ENCODE measurements around the gene GPBAR1. TPM values are rescaled to one million over a fixed set of nuclear protein-coding genes. Genes with fewer than 3 reads are reported as not detected.

The GPBAR1 gene
- total and polyA plus RNA-seq, 9 of the 15 experiments (the other 6 are each of a cell fraction or from before 2014, with no cell fraction given) = not detected

DNA sequence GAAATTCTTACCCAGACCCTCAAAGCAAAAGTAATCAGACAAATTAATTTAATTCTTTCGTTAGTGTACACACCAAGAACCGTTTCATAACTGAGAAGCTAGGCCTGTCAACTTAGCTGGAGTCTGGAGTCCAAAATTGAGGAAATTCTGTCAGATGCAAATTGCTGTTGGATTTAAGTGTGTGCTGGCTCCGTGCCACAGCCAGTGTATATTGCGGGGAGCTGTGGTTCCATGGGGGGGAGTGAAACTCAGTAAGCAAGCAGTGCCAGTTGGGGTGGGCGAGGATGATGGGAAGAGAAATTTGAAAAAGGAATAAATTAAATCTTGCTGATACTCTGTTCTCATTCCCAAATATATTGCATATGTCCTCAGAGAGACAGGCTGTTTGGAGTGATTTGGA lies 39.8 kb upstream of the GPBAR1 start:
- H3K9ac ChIP-seq (ENCODE audit: insufficient read depth in 1 of 2, low read depth in 2 of 2, low read length in 2 of 2) = no peak overlapping the region
- ChIA-PET POLR2A (interaction anchor here (0.5 kb wide), 1 partner anchor 11 kb away, joined by 3 read pairs; no protein-coding TSS in a partner anchor), CTCF (ENCODE audit: low intra/inter-chr PET ratio) (no interaction called here)
- ATAC-seq (no peak), DNase-seq (ENCODE audit: extremely low read depth in 1 of 4, low spot score in 3 of 4) (no peak), FAIRE-seq (no peak)
- no peaks in the 10 kb centered on the region for H3K9me1 ChIP-seq (ENCODE audit: control insufficient read depth, insufficient read depth, low read length)
- WGBS (ENCODE audit: insufficient coverage, low coverage, missing lambda C conversion rate) = 82% methylated on average over 5 of the region's 5 CpGs
- intact Hi-C loops (cut with micrococcal nuclease) (no loop called here), in situ Hi-C loops (cut with MboI) (no loop called here)
- H3K9me3 ChIP-seq (replicated peaks; ENCODE audit: control insufficient read depth, insufficient read depth, low read depth, low read length) = no peaks in the 10 kb centered on the region
- BruUV-seq (replicated peaks) = no TSS peak
- peaks cover 13% of the 10 kb centered on the region; the same call in 1 of the 2 replicates for H4K20me1 ChIP-seq (replicated peaks; ENCODE audit: control insufficient read depth, insufficient read depth, low read length)
- H3K27ac ChIP-seq (ENCODE audit: extremely low read depth, low read depth, low read length) = no peak overlapping the region
- H3K36me3 ChIP-seq (ENCODE audit: control insufficient read depth, insufficient read depth, low read length) = peaks cover 42% of the 10 kb centered on the region; the same call in 2 of the 3 replicates
- H2AFZ ChIP-seq (ENCODE audit: low read depth, low read length) = no peak overlapping the region
- TF ChIP-seq GATAD2B (IDR thresholded peaks at IDR 0.05; ENCODE audit: borderline replicate concordance) (no peak), POLR2AphosphoS2 (IDR thresholded peaks at IDR 0.05; ENCODE audit: low read length) (no peak), NFXL1 (CRISPR knock-in tag; IDR thresholded peaks at IDR 0.05) (no peak)
- H3K4me1 ChIP-seq (replicated peaks in 1 of 2; ENCODE audit: control insufficient read depth in 2 of 2, insufficient read depth in 2 of 2, low read length in 2 of 2) = peaks cover 15 to 18% of the 10 kb centered on the region in 2 experiments
- no peaks in the 10 kb centered on the region for H3K27me3 ChIP-seq (ENCODE audit: control insufficient read depth in 2 of 2, insufficient read depth in 2 of 2, low read length in 2 of 2)
- H3K79me2 ChIP-seq (ENCODE audit: control insufficient read depth, insufficient read depth, low read length) = peaks cover 62% of the 10 kb centered on the region
- no peak overlapping the region for H3K4me3 ChIP-seq
- H3K4me2 ChIP-seq (ENCODE audit: insufficient read depth, low read length) = no peak overlapping the region

DNA sequence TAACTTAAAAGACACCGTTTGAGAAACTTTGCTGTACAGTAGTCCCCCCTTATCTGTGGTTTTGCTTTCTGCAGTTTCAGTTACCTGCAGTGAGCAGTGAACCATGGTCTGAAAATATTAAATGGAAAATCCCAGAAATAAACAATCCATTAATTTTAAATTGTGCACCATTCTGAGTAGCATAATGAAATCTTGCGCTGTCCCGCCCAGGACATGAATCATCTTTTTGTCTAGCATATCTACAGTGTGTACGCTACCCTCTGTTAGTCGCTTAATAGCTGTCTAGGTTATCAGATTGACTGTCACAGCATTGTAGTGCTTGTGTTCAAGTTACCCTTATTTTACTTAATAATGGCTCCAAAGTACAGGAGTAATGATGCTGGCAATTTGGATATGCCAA lies 37.8 kb upstream of the GPBAR1 start:
- ATAC-seq = peak; percentile 76
- intact Hi-C loops (cut with micrococcal nuclease) (no loop called here), in situ Hi-C loops (cut with MboI) (no loop called here)
- FAIRE-seq = no peak
- H3K36me3 ChIP-seq (ENCODE audit: control insufficient read depth, insufficient read depth, low read length) = peaks cover 51% of the 10 kb centered on the region; the same call in 2 of the 3 replicates
- 29% methylated on average over 5 of the region's 5 CpGs for WGBS (ENCODE audit: insufficient coverage, low coverage, missing lambda C conversion rate)
- peaks cover 0 to 15% of the 10 kb centered on the region in 2 experiments; a peak in 4 of 5 replicates for H3K4me1 ChIP-seq (replicated peaks in 1 of 2; ENCODE audit: control insufficient read depth in 2 of 2, insufficient read depth in 2 of 2, low read length in 2 of 2)
- no peak overlapping the region for H3K9ac ChIP-seq (ENCODE audit: insufficient read depth in 1 of 2, low read depth in 2 of 2, low read length in 2 of 2)
- H3K4me3 ChIP-seq = no peak overlapping the region
- peaks cover 50% of the 10 kb centered on the region for H3K79me2 ChIP-seq (ENCODE audit: control insufficient read depth, insufficient read depth, low read length)
- H3K27me3 ChIP-seq (ENCODE audit: control insufficient read depth in 2 of 2, insufficient read depth in 2 of 2, low read length in 2 of 2) = no peaks in the 10 kb centered on the region
- BruUV-seq (replicated peaks) = no TSS peak
- H4K20me1 ChIP-seq (replicated peaks; ENCODE audit: control insufficient read depth, insufficient read depth, low read length) = peaks cover 9% of the 10 kb centered on the region; the same call in 1 of the 2 replicates
- ChIA-PET CTCF (ENCODE audit: low intra/inter-chr PET ratio) (no interaction called here), POLR2A (no interaction called here)
- H3K27ac ChIP-seq (ENCODE audit: extremely low read depth, low read depth, low read length) = no peak overlapping the region; the same call in 2 of the 3 replicates
- no peaks in the 10 kb centered on the region for H3K9me1 ChIP-seq (ENCODE audit: control insufficient read depth, insufficient read depth, low read length)
- DNase-seq (ENCODE audit: extremely low read depth in 1 of 4, low spot score in 3 of 4) = peak in 1 of 4 experiments; percentile 6
- H3K4me2 ChIP-seq (ENCODE audit: insufficient read depth, low read length) = no peak overlapping the region
- no peak overlapping the region for H2AFZ ChIP-seq (ENCODE audit: low read depth, low read length)
- H3K9me3 ChIP-seq (replicated peaks; ENCODE audit: control insufficient read depth, insufficient read depth, low read depth, low read length) = no peaks in the 10 kb centered on the region
- TF ChIP-seq MEIS2 (IDR thresholded peaks at IDR 0.05; ENCODE audit: partially characterized antibody) (peak; percentile 79), ZNF583 (CRISPR knock-in tag; IDR thresholded peaks at IDR 0.05) (peak; percentile 98), POLR2G (IDR thresholded peaks at IDR 0.05; ENCODE audit: low read depth, low read length) (no peak), ZNF445 (CRISPR knock-in tag; IDR thresholded peaks at IDR 0.05; ENCODE audit: low read depth) (no peak), PRPF4 (IDR thresholded peaks at IDR 0.05; ENCODE audit: insufficient read depth, low read depth, low read length, poor library complexity, severe bottlenecking) (no peak)
- TF ChIP-seq, protein P1, sequence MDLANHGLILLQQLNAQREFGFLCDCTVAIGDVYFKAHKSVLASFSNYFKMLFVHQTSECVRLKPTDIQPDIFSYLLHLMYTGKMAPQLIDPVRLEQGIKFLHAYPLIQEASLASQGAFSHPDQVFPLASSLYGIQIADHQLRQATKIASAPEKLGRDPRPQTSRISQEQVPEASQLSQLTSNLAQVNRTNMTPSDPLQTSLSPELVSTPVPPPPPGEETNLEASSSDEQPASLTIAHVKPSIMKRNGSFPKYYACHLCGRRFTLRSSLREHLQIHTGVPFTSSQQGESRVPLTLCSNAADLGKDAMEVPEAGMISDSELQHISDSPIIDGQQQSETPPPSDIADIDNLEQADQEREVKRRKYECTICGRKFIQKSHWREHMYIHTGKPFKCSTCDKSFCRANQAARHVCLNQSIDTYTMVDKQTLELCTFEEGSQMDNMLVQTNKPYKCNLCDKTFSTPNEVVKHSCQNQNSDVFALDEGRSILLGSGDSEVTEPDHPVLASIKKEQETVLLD (IDR thresholded peaks at IDR 0.05) = no peak
- TF ChIP-seq, protein P2, sequence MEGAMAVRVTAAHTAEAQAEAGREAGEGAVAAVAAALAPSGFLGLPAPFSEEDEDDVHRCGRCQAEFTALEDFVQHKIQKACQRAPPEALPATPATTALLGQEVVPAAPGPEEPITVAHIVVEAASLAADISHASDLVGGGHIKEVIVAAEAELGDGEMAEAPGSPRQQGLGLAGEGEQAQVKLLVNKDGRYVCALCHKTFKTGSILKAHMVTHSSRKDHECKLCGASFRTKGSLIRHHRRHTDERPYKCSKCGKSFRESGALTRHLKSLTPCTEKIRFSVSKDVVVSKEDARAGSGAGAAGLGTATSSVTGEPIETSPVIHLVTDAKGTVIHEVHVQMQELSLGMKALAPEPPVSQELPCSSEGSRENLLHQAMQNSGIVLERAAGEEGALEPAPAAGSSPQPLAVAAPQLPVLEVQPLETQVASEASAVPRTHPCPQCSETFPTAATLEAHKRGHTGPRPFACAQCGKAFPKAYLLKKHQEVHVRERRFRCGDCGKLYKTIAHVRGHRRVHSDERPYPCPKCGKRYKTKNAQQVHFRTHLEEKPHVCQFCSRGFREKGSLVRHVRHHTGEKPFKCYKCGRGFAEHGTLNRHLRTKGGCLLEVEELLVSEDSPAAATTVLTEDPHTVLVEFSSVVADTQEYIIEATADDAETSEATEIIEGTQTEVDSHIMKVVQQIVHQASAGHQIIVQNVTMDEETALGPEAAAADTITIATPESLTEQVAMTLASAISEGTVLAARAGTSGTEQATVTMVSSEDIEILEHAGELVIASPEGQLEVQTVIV (CRISPR knock-in tag; IDR thresholded peaks at IDR 0.05; ENCODE audit: borderline replicate concordance) = no peak
- TF ChIP-seq, protein P3, sequence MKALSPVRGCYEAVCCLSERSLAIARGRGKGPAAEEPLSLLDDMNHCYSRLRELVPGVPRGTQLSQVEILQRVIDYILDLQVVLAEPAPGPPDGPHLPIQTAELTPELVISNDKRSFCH (CRISPR knock-in tag; IDR thresholded peaks at IDR 0.05) = no peak
- TF ChIP-seq, protein P3 (tag; IDR thresholded peaks at IDR 0.05) = no peak

All from K562 (cell line).